DND-41 (cell line): Measurements from ENCODE around the gene SRRM5.

Experiments
- EZH2 ChIP-seq: IDR thresholded peaks from 3 replicates; pipeline ENCODE4 v1.6.1; 2012; ENCODE audit warnings: borderline replicate concordance, low read depth, mild to moderate bottlenecking, moderate library complexity, low read length, inconsistent platforms; ENCODE audit not compliant: severe bottlenecking
- TF ChIP-seq, protein P1 (sequence below): IDR thresholded peaks from 2 replicates; pipeline ENCODE4 v1.5.1; 2012; ENCODE audit warnings: borderline replicate concordance, low read length, moderate library complexity, mild to moderate bottlenecking; ENCODE audit not compliant: poor library complexity, severe bottlenecking; ENCODE audit errors: extremely low read depth

DNA sequence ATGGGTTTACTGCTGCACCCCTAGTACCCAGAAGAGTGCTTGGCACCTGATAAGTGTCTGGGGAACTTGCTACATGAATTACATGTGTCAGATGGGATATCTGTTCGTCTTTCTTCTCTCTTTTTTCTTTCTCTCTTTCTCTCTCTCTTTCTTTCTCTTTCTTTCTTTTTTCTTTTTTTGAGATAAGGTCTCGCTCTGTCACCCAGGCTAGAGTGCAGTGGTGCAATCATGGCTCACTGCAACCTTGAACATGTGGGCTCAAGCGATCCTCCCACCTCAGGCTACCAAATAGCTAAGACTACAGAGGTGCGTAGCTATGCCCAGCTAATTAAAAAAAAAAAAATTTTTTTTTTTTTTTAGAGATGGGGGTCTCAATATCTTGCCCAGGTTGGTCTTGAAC, 21.6 kb downstream of the SRRM5 start:
- TF ChIP-seq, protein P1, sequence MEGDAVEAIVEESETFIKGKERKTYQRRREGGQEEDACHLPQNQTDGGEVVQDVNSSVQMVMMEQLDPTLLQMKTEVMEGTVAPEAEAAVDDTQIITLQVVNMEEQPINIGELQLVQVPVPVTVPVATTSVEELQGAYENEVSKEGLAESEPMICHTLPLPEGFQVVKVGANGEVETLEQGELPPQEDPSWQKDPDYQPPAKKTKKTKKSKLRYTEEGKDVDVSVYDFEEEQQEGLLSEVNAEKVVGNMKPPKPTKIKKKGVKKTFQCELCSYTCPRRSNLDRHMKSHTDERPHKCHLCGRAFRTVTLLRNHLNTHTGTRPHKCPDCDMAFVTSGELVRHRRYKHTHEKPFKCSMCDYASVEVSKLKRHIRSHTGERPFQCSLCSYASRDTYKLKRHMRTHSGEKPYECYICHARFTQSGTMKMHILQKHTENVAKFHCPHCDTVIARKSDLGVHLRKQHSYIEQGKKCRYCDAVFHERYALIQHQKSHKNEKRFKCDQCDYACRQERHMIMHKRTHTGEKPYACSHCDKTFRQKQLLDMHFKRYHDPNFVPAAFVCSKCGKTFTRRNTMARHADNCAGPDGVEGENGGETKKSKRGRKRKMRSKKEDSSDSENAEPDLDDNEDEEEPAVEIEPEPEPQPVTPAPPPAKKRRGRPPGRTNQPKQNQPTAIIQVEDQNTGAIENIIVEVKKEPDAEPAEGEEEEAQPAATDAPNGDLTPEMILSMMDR, result no peak
- TF ChIP-seq EZH2, result no peak
